ENCODE measurements around the gene SLC25A11. TPM values are rescaled to one million over a fixed set of nuclear protein-coding genes. Genes with fewer than 3 reads are reported as not detected.

Gene SLC25A11
- total and polyA plus RNA-seq, 8 donors: 25.2 to 73.5 (median 42.1) TPM

DNA sequence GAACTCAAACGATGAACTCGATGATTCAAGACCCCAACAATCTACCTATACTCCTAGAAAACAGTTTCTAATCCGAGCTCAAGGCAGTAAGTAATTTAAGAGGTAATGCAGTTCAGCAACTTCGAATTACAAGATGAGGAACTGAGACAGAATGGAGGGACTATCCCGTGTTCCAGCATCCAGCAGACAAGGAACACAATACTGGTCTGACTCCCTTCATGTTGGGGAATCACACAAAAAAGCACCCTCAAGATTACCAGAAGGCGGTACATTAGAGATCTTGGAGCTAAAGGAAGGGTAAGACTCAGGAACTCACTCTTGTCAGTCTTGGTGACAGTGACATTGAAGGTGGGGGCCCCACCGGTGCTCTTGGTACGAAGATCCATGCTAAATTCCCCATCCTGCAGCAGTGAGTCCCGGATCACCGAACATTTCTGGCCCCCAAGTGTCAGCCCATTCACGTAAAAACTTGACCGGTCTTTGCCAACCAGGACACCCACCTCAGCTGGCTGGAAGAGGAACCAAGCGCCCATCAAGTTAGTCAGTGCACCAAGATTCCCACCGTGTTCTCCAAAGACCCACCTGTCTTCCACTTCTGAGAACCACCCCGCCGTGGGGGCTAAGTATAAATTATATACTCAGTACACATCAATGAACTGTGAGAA, 6.6 kb upstream of the SLC25A11 start:
- 12 to 19% (median 18%) methylated on average over 16 of the region's 16 CpGs for WGBS, 5 donors
- H3K4me3 ChIP-seq: peak overlapping the region; percentile 82 to 100 (median 100)
- H3K27ac ChIP-seq: peak overlapping the region; percentile 72 to 100 (median 97)
- H3K9me3 ChIP-seq: no peaks in the 10 kb centered on the region
- H3K36me3 ChIP-seq: peaks cover 41 to 51% (median 50%) of the 10 kb centered on the region in 4 donors
- DNase-seq: no peak
- no peaks in the 10 kb centered on the region for H3K27me3 ChIP-seq
- TF ChIP-seq, protein P1, sequence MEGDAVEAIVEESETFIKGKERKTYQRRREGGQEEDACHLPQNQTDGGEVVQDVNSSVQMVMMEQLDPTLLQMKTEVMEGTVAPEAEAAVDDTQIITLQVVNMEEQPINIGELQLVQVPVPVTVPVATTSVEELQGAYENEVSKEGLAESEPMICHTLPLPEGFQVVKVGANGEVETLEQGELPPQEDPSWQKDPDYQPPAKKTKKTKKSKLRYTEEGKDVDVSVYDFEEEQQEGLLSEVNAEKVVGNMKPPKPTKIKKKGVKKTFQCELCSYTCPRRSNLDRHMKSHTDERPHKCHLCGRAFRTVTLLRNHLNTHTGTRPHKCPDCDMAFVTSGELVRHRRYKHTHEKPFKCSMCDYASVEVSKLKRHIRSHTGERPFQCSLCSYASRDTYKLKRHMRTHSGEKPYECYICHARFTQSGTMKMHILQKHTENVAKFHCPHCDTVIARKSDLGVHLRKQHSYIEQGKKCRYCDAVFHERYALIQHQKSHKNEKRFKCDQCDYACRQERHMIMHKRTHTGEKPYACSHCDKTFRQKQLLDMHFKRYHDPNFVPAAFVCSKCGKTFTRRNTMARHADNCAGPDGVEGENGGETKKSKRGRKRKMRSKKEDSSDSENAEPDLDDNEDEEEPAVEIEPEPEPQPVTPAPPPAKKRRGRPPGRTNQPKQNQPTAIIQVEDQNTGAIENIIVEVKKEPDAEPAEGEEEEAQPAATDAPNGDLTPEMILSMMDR (IDR thresholded peaks at IDR 0.05): no peak
- TF ChIP-seq EP300 (IDR thresholded peaks at IDR 0.05): no peak
- intact Hi-C loops (cut with DNase I; ENCODE audit: low total_unique reads): no loop called here
- H3K4me1 ChIP-seq: peaks cover 52 to 79% (median 75%) of the 10 kb centered on the region in 4 donors

DNA sequence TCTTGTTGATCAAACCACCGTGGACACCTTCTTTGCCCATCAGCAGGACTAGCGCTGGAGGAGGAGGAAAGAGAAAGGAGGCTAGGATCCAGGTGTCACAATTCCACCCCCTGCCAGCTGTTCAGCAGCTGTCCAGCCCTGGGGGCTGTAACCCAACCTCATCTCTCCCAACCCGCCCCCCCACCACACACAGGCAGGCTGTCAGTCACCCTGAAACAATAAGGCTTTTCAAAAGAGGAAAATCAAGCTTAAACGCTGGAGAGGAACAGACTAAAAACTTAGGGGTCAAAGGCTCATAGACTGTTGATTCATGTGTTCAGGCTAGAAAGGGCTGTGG, 6.1 kb upstream of the SLC25A11 start:
- no peak for DNase-seq
- Histone ChIP-seq H3K27me3 (no peaks in the 10 kb centered on the region), H3K36me3 (peaks cover 41 to 51% (median 50%) of the 10 kb centered on the region in 4 donors), H3K27ac (peak overlapping the region; percentile 72 to 100 (median 97)), H3K4me1 (peaks cover 57 to 79% (median 76%) of the 10 kb centered on the region in 4 donors), H3K4me3 (peak overlapping the region; percentile 82 to 100 (median 100)), H3K9me3 (no peaks in the 10 kb centered on the region)
- TF ChIP-seq, protein P1 (IDR thresholded peaks at IDR 0.05): no peak
- TF ChIP-seq POLR2AphosphoS5 (IDR thresholded peaks at IDR 0.05) (no peak), POLR2A (IDR thresholded peaks at IDR 0.05) (no peak), EP300 (IDR thresholded peaks at IDR 0.05) (no peak)
- 12 to 22% (median 17%) methylated on average over 3 to 4 of the region's 4 CpGs for WGBS, 5 donors
- intact Hi-C loops (cut with DNase I; ENCODE audit: low total_unique reads): no loop called here

DNA sequence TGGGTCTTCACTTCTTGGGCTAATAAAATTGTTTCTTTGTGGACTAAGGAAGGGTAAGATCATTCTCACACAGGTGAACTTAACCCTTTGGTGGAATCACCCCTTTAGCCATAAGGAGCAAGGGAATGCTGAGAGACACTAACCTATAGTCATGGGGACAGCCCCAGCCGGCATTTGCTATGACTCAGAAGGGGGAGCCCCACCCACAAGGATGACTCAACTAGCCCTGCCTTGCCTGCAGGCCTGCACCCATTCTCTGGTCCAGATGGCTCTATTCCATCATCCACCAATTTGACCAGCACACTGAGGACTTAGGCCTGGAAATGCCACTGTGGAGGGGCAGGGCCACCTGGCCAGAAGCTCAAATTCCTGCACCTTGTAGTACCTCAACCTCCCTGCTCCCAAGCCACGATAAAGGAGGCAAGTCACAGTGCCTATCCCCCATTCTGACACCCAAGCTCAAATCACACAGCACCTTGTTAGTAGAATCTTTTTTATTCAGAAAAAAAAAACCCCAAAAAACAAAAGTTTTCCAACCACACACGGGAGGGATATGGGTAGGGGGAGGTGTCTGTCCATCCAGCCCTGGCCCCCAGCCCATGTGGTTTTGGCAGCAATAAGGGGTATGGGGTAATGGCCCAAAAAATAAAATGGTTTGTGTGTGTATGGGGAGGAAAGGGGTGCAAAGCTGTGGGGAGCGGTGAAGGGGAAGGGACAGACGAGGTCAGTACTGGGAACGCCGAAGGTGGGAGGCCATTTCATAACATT, 5.5 kb upstream of the SLC25A11 start:
- peaks cover 41 to 51% (median 50%) of the 10 kb centered on the region in 4 donors for H3K36me3 ChIP-seq
- peak overlapping the region in 3 of 4 donors; percentile 82 to 100 (median 100) for H3K4me3 ChIP-seq
- intact Hi-C loops (cut with DNase I; ENCODE audit: low total_unique reads): no loop called here
- H3K27ac ChIP-seq: peak overlapping the region; percentile 72 to 100 (median 97)
- peak; percentile 79 to 80 for DNase-seq
- no peaks in the 10 kb centered on the region for H3K9me3 ChIP-seq
- no peaks in the 10 kb centered on the region for H3K27me3 ChIP-seq
- H3K4me1 ChIP-seq: peaks cover 53 to 78% (median 73%) of the 10 kb centered on the region in 4 donors
- 19 to 45% (median 29%) methylated on average over 7 of the region's 7 CpGs for WGBS, 5 donors
- TF ChIP-seq POLR2AphosphoS5 (IDR thresholded peaks at IDR 0.05) (peak in 2 of 3 donors; percentile 58 to 87), EP300 (IDR thresholded peaks at IDR 0.05) (no peak)
- TF ChIP-seq, protein P1 (IDR thresholded peaks at IDR 0.05): no peak

DNA sequence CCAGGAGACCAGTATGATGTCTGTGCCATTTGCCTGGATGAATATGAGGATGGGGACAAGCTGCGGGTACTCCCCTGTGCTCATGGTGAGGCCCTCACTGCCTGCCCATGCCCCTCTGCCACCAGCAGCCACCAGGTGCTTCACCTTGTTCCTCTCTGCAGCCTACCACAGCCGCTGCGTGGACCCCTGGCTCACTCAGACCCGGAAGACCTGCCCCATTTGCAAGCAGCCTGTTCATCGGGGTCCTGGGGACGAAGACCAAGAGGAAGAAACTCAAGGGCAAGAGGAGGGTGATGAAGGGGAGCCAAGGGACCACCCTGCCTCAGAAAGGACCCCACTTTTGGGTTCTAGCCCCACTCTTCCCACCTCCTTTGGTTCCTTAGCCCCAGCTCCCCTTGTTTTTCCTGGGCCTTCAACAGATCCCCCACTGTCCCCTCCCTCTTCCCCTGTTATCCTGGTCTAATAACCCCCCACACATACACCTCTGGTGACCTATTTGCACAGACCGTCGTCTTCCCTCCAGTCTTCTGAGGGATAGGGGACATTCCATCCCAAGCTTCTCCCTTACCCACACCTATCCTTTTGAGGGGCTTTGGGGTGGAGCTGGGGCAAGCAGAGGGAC, 4.8 kb upstream of the SLC25A11 start:
- no peaks in the 10 kb centered on the region for H3K9me3 ChIP-seq
- WGBS, 5 donors: 49 to 57% (median 50%) methylated on average over 8 of the region's 8 CpGs
- intact Hi-C loops (cut with DNase I; ENCODE audit: low total_unique reads): no loop called here
- peaks cover 41 to 51% (median 50%) of the 10 kb centered on the region in 4 donors for H3K36me3 ChIP-seq
- peak overlapping the region; percentile 72 to 100 (median 97) for H3K27ac ChIP-seq
- peaks cover 47 to 71% (median 68%) of the 10 kb centered on the region in 4 donors for H3K4me1 ChIP-seq
- TF ChIP-seq POLR2A (IDR thresholded peaks at IDR 0.05): no peak
- peak overlapping the region in 3 of 4 donors; percentile 1 to 100 (median 100) for H3K4me3 ChIP-seq
- DNase-seq: no peak
- no peaks in the 10 kb centered on the region for H3K27me3 ChIP-seq

Data from stomach (tissue), 9 donors.